Measurements from ENCODE around the gene IL19. TPM values are rescaled to one million over a fixed set of nuclear protein-coding genes. Genes with fewer than 3 reads are reported as not detected.

IL19 gene
- total RNA-seq, 1 experiment from 2014 or later = not detected

GRCh38 chr1:206790502-206791250, 20.1 kb downstream of the IL19 start:
- ChIA-PET CTCF (no interaction called here), POLR2A (interaction anchor here (0.7 kb wide), 1 partner anchor 78 kb away, joined by 5 read pairs; no protein-coding TSS in a partner anchor)
- Mint-ChIP-seq H3K4me3 (no peak overlapping the region), H3K27ac (no peak overlapping the region), H3K9me3 (no peaks in the 10 kb centered on the region), H3K4me1 (no peaks in the 10 kb centered on the region), H3K36me3 (no peaks in the 10 kb centered on the region), H3K27me3 (ENCODE audit: low read depth) (peaks cover 3% of the 10 kb centered on the region; the same call in 1 of the 2 replicates)
- TF ChIP-seq SOX15 (CRISPR knock-in tag; IDR thresholded peaks at IDR 0.05) = no peak
- TF ChIP-seq ZNF396 (CRISPR knock-in tag; IDR thresholded peaks at IDR 0.05; ENCODE audit: borderline replicate concordance) = no peak
- TF ChIP-seq IRF2 (CRISPR knock-in tag; IDR thresholded peaks at IDR 0.05; ENCODE audit: borderline replicate concordance, low read depth) = no peak
- no peak for TF ChIP-seq CBFB (CRISPR knock-in tag; IDR thresholded peaks at IDR 0.05; ENCODE audit: low read depth)
- TF ChIP-seq ZBTB43 (CRISPR knock-in tag; IDR thresholded peaks at IDR 0.05) = no peak
- TF ChIP-seq FOXP4 (CRISPR knock-in tag; IDR thresholded peaks at IDR 0.05) = no peak
- no peak for TF ChIP-seq PRRX2 (CRISPR knock-in tag; IDR thresholded peaks at IDR 0.05)
- no peak for TF ChIP-seq STAT6 (CRISPR knock-in tag; conservative IDR thresholded peaks at IDR 0.05; ENCODE audit: low read depth)
- TF ChIP-seq E2F5 (CRISPR knock-in tag; IDR thresholded peaks at IDR 0.05) = no peak
- no peak for TF ChIP-seq GABPB1 (CRISPR knock-in tag; IDR thresholded peaks at IDR 0.05)
- no peak for TF ChIP-seq RORB (CRISPR knock-in tag; IDR thresholded peaks at IDR 0.05)
- DNase-seq (ENCODE audit: low spot score) (no peak), ATAC-seq (no peak)

- Mint-ChIP-seq H3K9me3 (no peaks in the 10 kb centered on the region), H3K27ac (no peak overlapping the region), H3K36me3 (no peaks in the 10 kb centered on the region), H3K27me3 (ENCODE audit: low read depth) (peaks cover under 1% of the 10 kb centered on the region; the same call in 1 of the 2 replicates), H3K4me3 (no peak overlapping the region), H3K4me1 (no peaks in the 10 kb centered on the region)
- ATAC-seq (no peak), DNase-seq (ENCODE audit: low spot score) (no peak)
- ChIA-PET CTCF (interaction anchor here (1.1 to 1.3 kb wide), 2 partner anchors 54 to 158 kb away, joined by 3 to 4 read pairs; partner anchors contain the start of gene DYRK3), POLR2A (no interaction called here)
- TF ChIP-seq SP1 (CRISPR knock-in tag; conservative IDR thresholded peaks at IDR 0.05) (no peak), ZBTB21 (CRISPR knock-in tag; IDR thresholded peaks at IDR 0.05; ENCODE audit: borderline replicate concordance) (no peak), ATF3 (CRISPR knock-in tag; conservative IDR thresholded peaks at IDR 0.05) (no peak), ZNF423 (CRISPR knock-in tag; IDR thresholded peaks at IDR 0.05) (no peak), TCF7 (CRISPR knock-in tag; IDR thresholded peaks at IDR 0.05; ENCODE audit: low read depth) (no peak), STAT6 (CRISPR knock-in tag; conservative IDR thresholded peaks at IDR 0.05; ENCODE audit: low read depth) (no peak), ZSCAN18 (CRISPR knock-in tag; IDR thresholded peaks at IDR 0.05) (no peak), TP53 (CRISPR knock-in tag; IDR thresholded peaks at IDR 0.05) (no peak), ZNF121 (CRISPR knock-in tag; IDR thresholded peaks at IDR 0.05) (no peak), ZNF263 (CRISPR knock-in tag; IDR thresholded peaks at IDR 0.05; ENCODE audit: low read depth) (no peak), ESRRA (CRISPR knock-in tag; IDR thresholded peaks at IDR 0.05; ENCODE audit: borderline replicate concordance) (no peak), MXD4 (CRISPR knock-in tag; IDR thresholded peaks at IDR 0.05; ENCODE audit: borderline replicate concordance) (no peak), MYBL2 (CRISPR knock-in tag; IDR thresholded peaks at IDR 0.05) (no peak)
Measured at GRCh38 chr1:206792939-206793607, 22.5 kb downstream of the IL19 start.

Data from WTC11 (cell line).